IMR-90 (cell line): ENCODE data around the gene KNL1. TPM values are rescaled to one million over a fixed set of nuclear protein-coding genes. Genes with fewer than 3 reads are reported as not detected.

Source experiments
- ATAC-seq: fragments of 200-7000 bp; cut with Tn5 transposase; 2 replicates; pipeline ENCODE4 v1.9.1; 2020; ENCODE audit warnings: low read depth, mild to moderate bottlenecking, moderate library complexity
- BruUV-seq: library from RNA; stranded (reverse); fragments of 400-500 nt; replicated peaks from 2 replicates; lab custom pipeline; 2021; lab: Mats Ljungman, UMichigan
- CTCF ChIA-PET: fragments of 300-600 bp; formaldehyde crosslinking; extraction: SDS; loops from one replicate; lab custom pipeline; 2021; ENCODE audit warnings: antibody characterized with exemption; lab: Yijun Ruan, JAX
- POLR2A ChIA-PET: fragments of 300-600 bp; sonication (Branson Sonifier 250); formaldehyde crosslinking; loops from one replicate; lab custom pipeline; 2022; ENCODE audit warnings: antibody characterized with exemption; ENCODE audit not compliant: unreplicated experiment; lab: Charles Lee
- DNase-seq: peaks from one replicate; pipeline ENCODE4 v3.0.0; 2013
- H2AFZ ChIP-seq: replicated peaks from 2 replicates; pipeline ENCODE3; 2013; ENCODE audit warnings: low read length, mild to moderate bottlenecking; ENCODE audit not compliant: poor library complexity
- H2AK5ac ChIP-seq: 2 replicates; pipeline ENCODE4 v1.6.1; 2013; ENCODE audit warnings: low read depth, low read length, inconsistent platforms
- H2AK9ac ChIP-seq: replicated peaks from 2 replicates; pipeline ENCODE3; 2013; ENCODE audit warnings: mild to moderate bottlenecking, low read depth, low read length, moderate library complexity; ENCODE audit not compliant: poor library complexity
- H2BK120ac ChIP-seq: 2 replicates; pipeline ENCODE4 v1.6.1; 2013; ENCODE audit warnings: low read depth, low read length, inconsistent platforms
- H2BK15ac ChIP-seq: 3 replicates; pipeline ENCODE4 v1.6.1; 2013; ENCODE audit warnings: low read depth, low read length, inconsistent platforms
- H2BK20ac ChIP-seq: 2 replicates; pipeline ENCODE4 v1.6.1; 2013; ENCODE audit warnings: low read depth, mild to moderate bottlenecking, inconsistent platforms, low read length, moderate library complexity
- H2BK5ac ChIP-seq: 2 replicates; pipeline ENCODE4 v1.6.1; 2013; ENCODE audit warnings: mild to moderate bottlenecking, low read depth, low read length, inconsistent platforms; ENCODE audit not compliant: poor library complexity, severe bottlenecking
- H3K14ac ChIP-seq: replicated peaks from 2 replicates; pipeline ENCODE4 v1.6.1; 2013; ENCODE audit warnings: low read depth, low read length, inconsistent platforms
- H3K18ac ChIP-seq: 2 replicates; pipeline ENCODE4 v1.6.1; 2013; ENCODE audit warnings: low read depth, low read length, control low read depth
- H3K23ac ChIP-seq: 2 replicates; pipeline ENCODE4 v1.6.1; 2013; ENCODE audit warnings: low read depth, low read length, inconsistent platforms
- H3K27ac ChIP-seq: 2 replicates; pipeline ENCODE4 v1.5.1; 2013; ENCODE audit warnings: mild to moderate bottlenecking, control low read depth, low read length; ENCODE audit not compliant: insufficient read depth
- H3K27me3 ChIP-seq: 2 replicates; pipeline ENCODE4 v1.6.1; 2013; ENCODE audit warnings: low read length; ENCODE audit not compliant: control insufficient read depth, insufficient read depth
- H3K36me3 ChIP-seq: 2 replicates; pipeline ENCODE4 v1.6.1; 2013; ENCODE audit warnings: low read length, mixed read lengths; ENCODE audit not compliant: control insufficient read depth, insufficient read depth
- H3K4ac ChIP-seq: 2 replicates; pipeline ENCODE4 v1.6.1; 2013; ENCODE audit warnings: low read depth, low read length, inconsistent platforms
- H3K4me1 ChIP-seq: 2 replicates; pipeline ENCODE4 v1.6.1; 2013; ENCODE audit warnings: low read length, mixed read lengths; ENCODE audit not compliant: control insufficient read depth, insufficient read depth
- H3K4me2 ChIP-seq: 2 replicates; pipeline ENCODE4 v1.6.1; 2013; ENCODE audit warnings: low read depth, mild to moderate bottlenecking, control low read depth, low read length, moderate library complexity
- H3K4me3 ChIP-seq: 2 replicates; pipeline ENCODE4 v1.5.1; 2013; ENCODE audit warnings: low read depth, mild to moderate bottlenecking, control low read depth, low read length, moderate library complexity; ENCODE audit not compliant: insufficient read depth
- H3K56ac ChIP-seq: 2 replicates; pipeline ENCODE4 v1.6.1; 2013; ENCODE audit warnings: low read length, inconsistent platforms; ENCODE audit not compliant: insufficient read depth; ENCODE audit errors: extremely low read depth
- H3K79me1 ChIP-seq, 2 experiments: 2 replicates each; pipeline ENCODE4 v1.6.1; 2013; ENCODE audit warnings: low read length in 2 of 2, inconsistent platforms in 1 of 2, low read depth in 1 of 2
- H3K9ac ChIP-seq: 2 replicates; pipeline ENCODE4 v1.6.1; 2013; ENCODE audit warnings: low read depth, low read length, control low read depth
- H3K9me1 ChIP-seq: 2 replicates; pipeline ENCODE4 v1.6.1; 2013; ENCODE audit warnings: low read length, inconsistent platforms; ENCODE audit not compliant: insufficient read depth
- H3K9me3 ChIP-seq: 2 replicates; pipeline ENCODE4 v1.6.1; 2013; ENCODE audit warnings: low read length; ENCODE audit not compliant: control insufficient read depth, insufficient read depth
- H4K20me1 ChIP-seq: 2 replicates; pipeline ENCODE4 v1.6.1; 2013; ENCODE audit warnings: low read length, inconsistent platforms; ENCODE audit not compliant: insufficient read depth
- H4K5ac ChIP-seq: 2 replicates; pipeline ENCODE4 v1.6.1; 2013; ENCODE audit warnings: mild to moderate bottlenecking, low read depth, low read length, control low read depth
- H4K8ac ChIP-seq, 2 experiments: 2 replicates each; pipeline ENCODE4 v1.6.1; 2013; ENCODE audit warnings: low read depth in 2 of 2, low read length in 2 of 2, control low read depth in 1 of 2, inconsistent platforms in 1 of 2
- H4K91ac ChIP-seq: 2 replicates; pipeline ENCODE4 v1.6.1; 2013; ENCODE audit warnings: low read depth, low read length, inconsistent platforms; ENCODE audit not compliant: insufficient read depth
- BHLHE40 ChIP-seq: fragments of 150-350 bp; IDR thresholded peaks from 2 replicates; pipeline ENCODE4 v1.6.1; 2016; ENCODE audit warnings: mild to moderate bottlenecking, low read depth, low read length
- CEBPB ChIP-seq: IDR thresholded peaks from 2 replicates; pipeline ENCODE4 v1.6.1; 2012; ENCODE audit warnings: low read depth, low read length, improper control_type of control experiment
- CHD1 ChIP-seq: IDR thresholded peaks from 2 replicates; pipeline ENCODE4 v1.6.1; 2012; ENCODE audit warnings: low read depth, low read length, improper control_type of control experiment
- CTCF ChIP-seq: conservative IDR thresholded peaks from 2 replicates; pipeline ENCODE4 v1.5.1; 2012; ENCODE audit warnings: mild to moderate bottlenecking, low read depth, low read length, improper control_type of control experiment
- FOS ChIP-seq: fragments of 150-350 bp; IDR thresholded peaks from 2 replicates; pipeline ENCODE4 v1.6.1; 2016; ENCODE audit warnings: low read depth, low read length
- MAFK ChIP-seq: IDR thresholded peaks from 2 replicates; pipeline ENCODE4 v1.6.1; 2012; ENCODE audit warnings: low read depth, low read length, improper control_type of control experiment
- MAZ ChIP-seq: IDR thresholded peaks from 2 replicates; pipeline ENCODE4 v1.6.1; 2012; ENCODE audit warnings: low read depth, mild to moderate bottlenecking, low read length, improper control_type of control experiment, moderate library complexity, borderline replicate concordance
- MXI1 ChIP-seq: IDR thresholded peaks from 2 replicates; pipeline ENCODE4 v1.6.1; 2012; ENCODE audit warnings: low read depth, mild to moderate bottlenecking, low read length, moderate library complexity, borderline replicate concordance
- NFE2L2 ChIP-seq: fragments of 150-350 bp; IDR thresholded peaks from 2 replicates; pipeline ENCODE4 v1.6.1; 2016; ENCODE audit warnings: low read depth, mild to moderate bottlenecking, low read length
- POLR2A ChIP-seq: IDR thresholded peaks from 2 replicates; pipeline ENCODE4 v1.6.1; 2012; ENCODE audit warnings: mild to moderate bottlenecking, low read depth, low read length
- RAD21 ChIP-seq: IDR thresholded peaks from 2 replicates; pipeline ENCODE4 v1.6.1; 2012; ENCODE audit warnings: low read length, improper control_type of control experiment
- RCOR1 ChIP-seq: IDR thresholded peaks from 2 replicates; pipeline ENCODE4 v1.6.1; 2012; ENCODE audit warnings: mild to moderate bottlenecking, low read length, improper control_type of control experiment; ENCODE audit not compliant: insufficient replicate concordance
- RFX5 ChIP-seq: IDR thresholded peaks from 2 replicates; pipeline ENCODE4 v1.8.0; 2012; ENCODE audit warnings: low read depth, mild to moderate bottlenecking, low read length, moderate library complexity
- SMC3 ChIP-seq: fragments of 150-350 bp; IDR thresholded peaks from 2 replicates; pipeline ENCODE4 v1.6.1; 2016; ENCODE audit warnings: low read depth, mild to moderate bottlenecking, antibody characterized with exemption, low read length, moderate library complexity
- WGBS, 2 experiments: methylation state at CpG; one replicate each; pipeline versions ENCODE4 v1.1.5 to v1.1.7; 2013; ENCODE audit warnings: missing lambda C conversion rate in 2 of 2; ENCODE audit not compliant: insufficient read length in 1 of 2; ENCODE audit errors: extremely low coverage in 2 of 2; 5-methylcytosine and 5-hydroxymethylcytosine counted together
- dilution Hi-C: fragments of 300-500 bp; cut with HindIII; formaldehyde crosslinking; loops from one replicate; pipeline ENCODE4 v1.14.3; 2018; ENCODE audit warnings: low sequenced_read_pairs; ENCODE audit not compliant: unreplicated experiment
- in situ Hi-C: fragments of 300-500 bp; cut with MboI; formaldehyde crosslinking; loops from 3 replicates; pipeline ENCODE4 v1.14.3; 2019; ENCODE audit warnings: low sequenced_read_pairs, inconsistent platforms, mixed read lengths
- intact Hi-C: fragments of 100-400 bp; cut with micrococcal nuclease; formaldehyde crosslinking; loops from 2 replicates; pipeline ENCODE4 v1.10.0; 2022
- polyA plus RNA-seq, 3 experiments: library from polyadenylated mRNA; depleted of rRNA; stranded (reverse); fragments of >200 nt; gene quantifications; 2 replicates each; pipeline ENCODE4 v1.2.3, GENCODE V29; 2012; ENCODE audit warnings: low replicate concordance in 1 of 3
- total RNA-seq: library from RNA; depleted of rRNA; stranded (reverse); fragments of >200 nt; gene quantifications from 2 replicates; pipeline ENCODE4 v1.2.3, GENCODE V29; 2012
- TF ChIP-seq, protein P1 (sequence below): fragments of 150-350 bp; IDR thresholded peaks from 2 replicates; pipeline ENCODE4 v1.6.1; 2016; ENCODE audit warnings: low read depth, mild to moderate bottlenecking, low read length, moderate library complexity, borderline replicate concordance
- TF ChIP-seq, protein P2 (sequence below): fragments of 150-350 bp; IDR thresholded peaks from 2 replicates; pipeline ENCODE4 v1.6.1; 2017; ENCODE audit warnings: mild to moderate bottlenecking, antibody characterized with exemption, low read length, low read depth

KNL1 gene
- total and polyA plus RNA-seq, 2 of the 4 experiments (the other 2 are of a cell fraction) = 3.1 to 25.1 TPM

DNA sequence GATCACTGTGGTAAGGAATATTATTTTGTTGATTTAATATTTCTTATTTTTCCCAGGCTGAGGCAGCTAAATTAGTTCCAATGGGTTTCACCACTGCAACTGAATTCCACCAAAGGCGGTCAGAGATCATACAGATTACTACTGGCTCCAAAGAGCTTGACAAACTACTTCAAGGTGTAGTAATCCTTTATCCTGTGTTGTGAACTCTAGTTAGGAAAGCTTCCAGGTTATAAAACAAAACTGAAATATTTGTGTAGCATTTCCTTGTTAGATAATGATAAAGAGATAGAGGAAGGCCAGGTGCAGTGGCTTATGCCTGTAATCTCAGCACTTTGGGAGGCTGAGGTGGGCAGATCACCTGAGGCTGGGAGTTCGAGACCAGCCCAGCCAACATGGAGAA lies 112.1 kb downstream of the KNL1 start:
- H3K4ac ChIP-seq = no peak overlapping the region
- CTCF ChIA-PET = no interaction called here

More for the DNA sequence above, 112.1 kb downstream of the KNL1 start:
- Histone ChIP-seq H4K91ac (no peak overlapping the region), H3K27ac (no peak overlapping the region), H3K9me3 (no peaks in the 10 kb centered on the region), H2AK9ac (no peak overlapping the region), H3K56ac (no peak overlapping the region), H3K27me3 (no peaks in the 10 kb centered on the region), H3K9ac (no peak overlapping the region), H3K9me1 (no peaks in the 10 kb centered on the region), H3K14ac (no peak overlapping the region), H2BK15ac (no peak overlapping the region), H2BK20ac (no peak overlapping the region), H3K23ac (no peak overlapping the region), H2BK120ac (no peak overlapping the region), H2BK5ac (no peak overlapping the region), H2AFZ (no peak overlapping the region), H4K5ac (no peak overlapping the region), H4K8ac (no peak overlapping the region), H3K4me2 (no peak overlapping the region), H3K79me1 (no peaks in the 10 kb centered on the region), H3K36me3 (peaks cover 10% of the 10 kb centered on the region), H3K4me1 (no peaks in the 10 kb centered on the region), H3K18ac (no peak overlapping the region), H3K4me3 (no peak overlapping the region), H2AK5ac (no peak overlapping the region), H4K20me1 (no peaks in the 10 kb centered on the region)
- in situ Hi-C loops = no loop called here
- POLR2A ChIA-PET = no interaction called here
- no peak for TF ChIP-seq BHLHE40
- TF ChIP-seq, protein P1, sequence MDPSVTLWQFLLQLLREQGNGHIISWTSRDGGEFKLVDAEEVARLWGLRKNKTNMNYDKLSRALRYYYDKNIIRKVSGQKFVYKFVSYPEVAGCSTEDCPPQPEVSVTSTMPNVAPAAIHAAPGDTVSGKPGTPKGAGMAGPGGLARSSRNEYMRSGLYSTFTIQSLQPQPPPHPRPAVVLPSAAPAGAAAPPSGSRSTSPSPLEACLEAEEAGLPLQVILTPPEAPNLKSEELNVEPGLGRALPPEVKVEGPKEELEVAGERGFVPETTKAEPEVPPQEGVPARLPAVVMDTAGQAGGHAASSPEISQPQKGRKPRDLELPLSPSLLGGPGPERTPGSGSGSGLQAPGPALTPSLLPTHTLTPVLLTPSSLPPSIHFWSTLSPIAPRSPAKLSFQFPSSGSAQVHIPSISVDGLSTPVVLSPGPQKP = no peak
- no peak for TF ChIP-seq CTCF
- TF ChIP-seq RCOR1 = no peak
- TF ChIP-seq MXI1 = no peak
- no peak for TF ChIP-seq CEBPB
- TF ChIP-seq SMC3 = no peak
- no peak for TF ChIP-seq RAD21
- no peak for TF ChIP-seq CHD1
- TF ChIP-seq, protein P2, sequence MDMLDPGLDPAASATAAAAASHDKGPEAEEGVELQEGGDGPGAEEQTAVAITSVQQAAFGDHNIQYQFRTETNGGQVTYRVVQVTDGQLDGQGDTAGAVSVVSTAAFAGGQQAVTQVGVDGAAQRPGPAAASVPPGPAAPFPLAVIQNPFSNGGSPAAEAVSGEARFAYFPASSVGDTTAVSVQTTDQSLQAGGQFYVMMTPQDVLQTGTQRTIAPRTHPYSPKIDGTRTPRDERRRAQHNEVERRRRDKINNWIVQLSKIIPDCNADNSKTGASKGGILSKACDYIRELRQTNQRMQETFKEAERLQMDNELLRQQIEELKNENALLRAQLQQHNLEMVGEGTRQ = no peak
- no peak for TF ChIP-seq MAFK
- no peak for TF ChIP-seq RFX5
- no peak for TF ChIP-seq FOS
- TF ChIP-seq MAZ = no peak
- no peak for TF ChIP-seq NFE2L2
- TF ChIP-seq POLR2A = no peak
- no TSS peak for BruUV-seq
- WGBS, 2 experiments = no CpG with 5 or more reads among the region's 2 CpGs
- dilution Hi-C loops = no loop called here
- intact Hi-C loops = no loop called here
- DNase-seq (no peak), ATAC-seq (no peak)
